Gastrocnemius medialis (tissue), 4 donors: ENCODE data around the gene VSIG8.

ENCODE experiments used
- CTCF ChIP-seq, 5 experiments: fragments of 450-650 bp in 3 of 5; fragments of 200-600 bp in 2 of 5; sonication (generic) in 2 of 5; IDR thresholded peaks in 4 of 5; conservative IDR thresholded peaks in 1 of 5; 1 replicate in 4 of 5; 2 replicates in 1 of 5; pipeline ENCODE4 v1.5.1; 2016 to 2019; ENCODE audit warnings: antibody characterized with exemption in 5 of 5, mild to moderate bottlenecking in 3 of 5, moderate library complexity in 3 of 5
- POLR2A ChIP-seq, 2 donors: fragments of 450-650 bp; IDR thresholded peaks; one replicate each; pipeline ENCODE4 v1.6.1; 2017; ENCODE audit warnings: antibody characterized with exemption in 2 of 2, mild to moderate bottlenecking in 2 of 2, moderate library complexity in 2 of 2

DNA sequence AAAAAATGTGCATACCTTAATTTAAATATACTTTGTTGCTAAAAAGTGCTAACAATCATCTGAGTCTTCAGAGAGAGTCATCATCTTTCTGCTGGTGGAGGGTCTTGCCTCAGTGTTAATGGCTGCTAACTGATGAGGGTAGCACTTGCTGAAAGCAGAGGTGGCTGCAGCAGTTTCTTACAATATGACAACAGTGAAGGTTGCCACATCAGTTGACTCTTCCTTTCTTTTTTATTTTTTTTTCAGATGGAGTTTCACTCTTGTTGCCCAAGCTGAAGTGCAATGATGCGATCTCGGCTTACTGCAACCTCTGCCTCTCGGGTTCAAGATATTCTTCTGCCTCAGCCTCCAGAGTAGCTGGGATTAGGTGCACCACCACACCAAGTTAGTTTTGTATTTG is 40.1 kb upstream of the VSIG8 start:
- TF ChIP-seq CTCF (IDR thresholded peaks at IDR 0.05 in 4 of 5, conservative IDR thresholded peaks at IDR 0.05 in 1 of 5) (no peak), POLR2A (IDR thresholded peaks at IDR 0.05) (no peak)
